Adipose tissue (tissue), 3 donors: ENCODE data around the gene FAM174B. TPM values are rescaled to one million over a fixed set of nuclear protein-coding genes. Genes with fewer than 3 reads are reported as not detected.

ENCODE experiments used
- H3K27ac ChIP-seq: one replicate; pipeline ENCODE4 v1.5.1; 2013; ENCODE audit warnings: low read depth, low read length
- WGBS, 3 donors: extraction: QIAGEN DNeasy Blood & Tissue Kit; methylation state at CpG; one replicate each; pipeline ENCODE4 v1.1.7; 2013; 5-methylcytosine and 5-hydroxymethylcytosine counted together
- polyA plus RNA-seq, 3 donors: library from polyadenylated mRNA; stranded (reverse); fragments of 200-250 nt; gene quantifications; one replicate each; pipeline ENCODE4 v1.2.3, GENCODE V29; 2013
- donor health status: healthy with polysubstance abuse.
- donor health status: Bipolar disorder and iron deficiency.
- donor health status: healthy.

FAM174B gene
- polyA plus RNA-seq, 3 donors, result 4.5 to 50.8 (median 7.8) TPM

DNA sequence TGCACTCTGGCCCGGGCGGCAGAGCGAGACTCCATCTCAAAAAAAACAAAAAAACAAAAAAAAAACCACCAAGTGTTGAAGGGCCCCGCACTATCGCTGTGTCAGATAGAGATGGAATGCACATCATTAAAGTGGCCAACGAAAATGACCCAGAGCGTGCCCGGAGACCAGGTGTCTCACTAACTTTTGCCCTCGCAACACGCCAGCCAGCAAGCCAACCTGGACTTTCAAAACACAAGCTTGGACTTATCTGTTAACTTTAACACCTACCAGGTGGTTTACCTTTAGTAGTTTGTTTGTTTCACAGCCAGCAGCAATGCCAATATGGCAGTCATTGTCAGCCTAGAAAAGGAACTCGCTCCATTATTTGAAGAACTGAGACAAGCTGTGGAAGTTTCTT is 28.6 kb downstream of the FAM174B start:
- H3K27ac ChIP-seq, result no peak overlapping the region
- 59 to 98% (median 97%) methylated on average over 11 of the region's 11 CpGs for WGBS, 3 donors

DNA sequence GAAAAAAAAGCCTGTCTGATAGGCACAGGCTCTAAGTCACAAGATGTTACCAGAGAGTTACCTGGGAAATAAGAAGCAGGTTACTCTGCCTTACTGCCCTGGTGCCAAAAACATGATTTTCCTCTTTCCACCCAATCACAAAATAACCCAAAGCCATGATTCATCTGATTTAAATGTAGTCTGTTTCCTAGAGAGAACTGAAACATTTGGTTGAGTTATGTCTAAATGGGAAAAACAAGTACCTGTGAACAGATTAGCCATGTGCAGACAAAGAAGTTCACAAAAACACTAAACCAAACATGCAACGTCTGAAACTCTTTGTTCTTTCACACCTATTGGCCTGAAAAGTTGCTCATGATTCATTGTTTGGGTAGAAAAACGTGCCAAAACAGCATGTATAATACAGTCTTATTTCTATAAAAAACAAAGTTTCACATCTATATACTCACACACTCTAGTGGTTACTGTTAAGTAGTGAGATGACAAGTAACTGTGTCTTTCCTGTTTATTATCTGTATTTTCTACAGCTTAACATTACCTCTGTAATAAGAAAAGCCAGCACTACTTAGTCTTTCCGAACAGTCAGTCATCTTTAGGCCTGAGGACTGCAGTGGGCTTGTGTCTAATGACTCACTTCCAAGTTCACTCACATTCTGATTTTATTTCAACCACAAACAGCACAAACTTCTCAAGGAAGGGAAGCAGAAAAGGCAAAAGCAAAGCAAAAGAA is 30.2 kb downstream of the FAM174B start:
- no peak overlapping the region for H3K27ac ChIP-seq
- 49 to 68% (median 66%) methylated on average over 3 of the region's 3 CpGs for WGBS, 3 donors

DNA sequence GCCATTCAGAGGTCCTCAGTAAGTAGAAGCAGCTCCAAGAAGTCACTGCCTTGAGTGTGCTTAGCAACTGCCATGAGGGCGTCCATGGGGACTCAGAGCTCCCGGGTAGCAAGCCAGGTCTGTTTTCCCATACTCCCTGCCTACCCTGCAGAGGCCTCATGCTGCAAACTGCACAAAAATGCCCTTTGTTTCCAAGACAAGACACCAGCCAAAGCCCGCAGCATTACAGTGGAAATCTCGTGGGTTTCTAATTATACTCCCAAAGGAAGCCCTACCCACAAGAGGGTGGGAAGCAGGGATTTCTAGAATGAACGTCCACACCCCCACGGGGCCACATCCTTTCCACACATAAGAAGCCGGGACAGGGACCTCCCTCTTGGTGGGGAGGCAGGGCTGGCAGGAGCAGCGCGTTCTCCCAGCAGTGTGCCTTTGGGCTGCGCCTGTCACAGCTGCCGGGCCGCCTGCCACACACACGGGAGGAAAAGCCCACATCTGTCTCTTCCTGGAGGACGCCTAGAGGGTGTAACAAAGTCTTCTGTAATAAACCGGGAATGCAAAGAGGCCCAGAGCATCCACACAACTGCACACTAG is 31.1 kb downstream of the FAM174B start:
- no peak overlapping the region for H3K27ac ChIP-seq
- WGBS, 3 donors, result 34 to 37% (median 37%) methylated on average over 15 of the region's 15 CpGs

DNA sequence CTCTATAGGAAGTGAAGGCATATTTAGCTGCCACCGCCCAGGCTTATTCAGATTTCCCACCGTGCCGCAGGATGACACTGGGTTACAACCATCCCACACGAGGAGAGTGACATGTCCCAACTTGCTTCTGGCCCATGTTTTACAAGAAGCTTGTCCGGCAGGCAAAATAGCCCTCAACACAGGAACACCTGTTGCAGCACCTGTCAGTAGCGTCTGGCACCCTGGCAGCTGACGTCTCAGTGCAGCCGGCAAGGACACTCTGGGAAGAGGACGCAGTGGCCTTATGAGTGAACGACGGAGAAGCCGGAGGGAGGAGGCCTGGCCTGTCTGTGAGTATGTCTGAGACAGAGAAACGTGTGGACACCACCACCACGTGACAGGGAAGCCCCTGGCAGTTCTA is 32.1 kb downstream of the FAM174B start:
- no peak overlapping the region for H3K27ac ChIP-seq
- 38 to 94% (median 86%) methylated on average over 14 of the region's 14 CpGs for WGBS, 3 donors

DNA sequence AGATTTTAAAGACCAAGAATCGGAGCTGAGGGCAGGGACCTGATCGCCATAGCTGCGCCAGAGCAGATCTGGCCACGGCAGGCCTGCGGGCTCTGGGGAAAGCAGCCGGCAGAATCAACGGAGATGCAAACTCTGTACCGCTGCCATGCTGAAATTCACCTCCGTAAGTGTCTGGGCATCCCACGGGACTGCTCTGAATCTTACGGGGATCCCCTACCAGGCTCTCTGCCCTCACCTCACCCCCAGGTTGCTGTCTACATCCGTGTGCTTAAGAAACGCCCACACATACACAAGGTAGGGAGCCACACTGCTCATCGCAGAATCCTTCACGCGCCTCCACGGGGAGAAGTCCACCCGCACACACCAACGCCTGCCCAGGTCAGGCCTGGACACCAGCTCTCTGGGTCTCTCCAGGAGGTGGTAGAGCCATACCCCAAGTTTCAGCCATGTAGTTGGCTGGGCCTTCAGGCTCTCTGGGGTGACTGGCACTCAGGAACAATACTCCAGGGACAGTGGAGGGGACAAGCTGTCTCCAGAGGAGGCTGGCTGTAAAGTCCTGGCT is 33.5 kb downstream of the FAM174B start:
- 93 to 98% (median 97%) methylated on average over 19 of the region's 19 CpGs for WGBS, 3 donors
- H3K27ac ChIP-seq, result no peak overlapping the region

DNA sequence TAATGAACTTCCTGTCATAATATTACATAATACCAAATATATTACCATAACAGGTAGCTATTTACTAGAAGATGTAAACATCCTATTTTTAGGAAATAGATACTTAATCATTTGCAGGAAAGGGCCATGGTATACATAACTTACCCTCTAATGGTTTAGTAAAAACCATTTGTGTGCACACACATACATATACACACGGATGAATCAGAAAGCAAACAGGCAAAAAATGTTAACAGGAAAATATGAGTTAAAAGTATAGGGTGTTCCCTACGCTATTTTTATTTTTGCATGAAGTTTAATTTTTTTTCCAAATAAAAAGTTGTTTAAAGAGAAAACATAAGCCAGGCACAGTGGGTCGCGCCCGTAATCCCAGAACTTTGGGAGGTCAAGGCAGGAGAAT is 34.6 kb downstream of the FAM174B start:
- no peak overlapping the region for H3K27ac ChIP-seq

DNA sequence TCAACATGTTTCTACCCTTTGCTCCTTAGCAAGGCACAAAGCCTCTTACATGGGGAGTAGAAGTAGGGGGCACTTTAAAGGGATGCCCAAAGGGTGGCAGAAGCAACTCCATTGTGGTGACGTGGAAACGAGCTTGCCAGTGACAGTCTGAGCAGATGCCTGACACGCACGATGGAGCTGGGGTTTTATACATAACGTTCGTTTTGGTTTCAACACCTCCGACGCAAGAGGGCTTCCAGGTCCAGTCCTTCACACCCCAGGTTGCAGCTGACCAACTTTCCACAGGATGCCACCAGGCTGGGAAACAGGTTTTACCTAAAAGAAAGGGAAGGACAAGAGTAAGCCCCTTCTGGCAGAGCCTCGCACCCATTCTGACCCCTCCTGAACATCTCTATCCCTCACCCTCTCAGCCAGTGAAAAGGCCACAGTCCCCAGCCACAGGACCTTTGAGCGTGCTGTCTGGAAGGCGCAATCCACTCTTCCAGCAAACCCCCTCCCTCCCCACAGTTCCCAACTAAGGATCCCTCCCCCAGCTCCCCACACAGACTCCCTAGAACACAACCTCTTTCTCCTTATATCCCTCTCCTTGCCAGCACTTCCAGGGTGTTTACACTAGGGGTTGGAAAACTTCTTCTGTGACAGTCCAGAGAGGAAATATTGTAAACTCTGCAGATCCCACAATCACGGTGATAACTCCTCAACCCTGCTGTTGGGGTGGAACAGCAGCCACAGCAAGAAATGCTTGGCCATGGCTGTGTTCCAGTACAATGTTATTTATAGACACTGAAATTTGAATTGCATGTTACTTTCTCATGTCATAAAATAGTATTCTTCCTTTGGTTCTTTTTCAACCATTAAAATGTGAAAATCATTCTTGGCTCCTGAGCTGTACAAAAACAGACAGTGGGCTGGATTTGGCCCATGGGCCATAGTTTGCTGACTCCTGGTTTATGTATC is 36.2 kb downstream of the FAM174B start:
- WGBS, 3 donors, result 62 to 84% (median 78%) methylated on average over 12 of the region's 12 CpGs
- H3K27ac ChIP-seq, result no peak overlapping the region

More for the DNA sequence above, 34.6 kb downstream of the FAM174B start:
- 91 to 97% (median 95%) methylated on average over 5 of the region's 5 CpGs for WGBS, 3 donors

DNA sequence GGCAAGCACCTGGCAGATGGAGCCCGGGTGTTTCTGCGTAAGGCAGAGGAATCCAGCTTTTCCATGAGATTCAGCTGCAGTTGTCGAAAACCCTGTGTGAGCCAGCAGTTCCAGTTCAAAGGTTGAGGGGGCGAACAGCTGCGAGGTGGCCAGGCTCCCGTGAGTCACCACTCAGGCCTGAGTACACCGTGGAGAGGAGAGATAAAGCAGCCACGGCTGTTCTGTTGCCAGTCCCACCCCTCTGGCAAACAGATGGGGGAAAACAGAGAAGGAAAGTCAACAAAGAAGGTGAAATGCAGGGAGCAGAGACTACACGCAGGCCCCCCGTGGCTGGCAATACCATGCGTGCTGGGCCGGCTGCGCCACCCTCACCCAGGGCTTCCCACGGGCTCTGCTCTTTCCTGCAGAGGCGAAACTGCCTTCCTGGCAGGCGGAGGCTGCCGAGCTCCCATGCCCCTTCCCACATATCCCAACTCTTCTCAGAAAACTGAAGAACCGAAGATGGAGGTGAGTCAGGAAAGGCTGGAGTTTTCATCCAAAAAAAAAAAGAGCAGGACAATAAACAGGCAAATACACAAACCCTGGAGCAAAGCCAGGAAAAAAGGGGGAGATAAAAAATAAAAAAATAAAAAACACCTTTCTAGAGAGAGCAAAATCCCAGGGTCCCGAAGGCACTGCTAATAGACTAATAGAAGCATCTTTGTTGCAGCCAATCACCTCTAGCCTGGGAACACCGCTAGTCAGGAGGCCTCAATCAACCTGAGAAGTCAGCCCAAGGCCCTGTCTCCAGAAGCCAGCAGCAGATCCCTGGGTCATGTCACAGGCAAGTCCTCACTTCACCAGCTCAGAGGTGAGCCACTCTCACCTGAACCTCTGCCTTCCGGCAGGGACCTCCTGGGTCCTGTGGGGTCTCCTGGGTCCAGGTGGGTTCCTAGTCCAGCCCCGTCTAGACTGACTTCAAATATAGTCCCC is 37.7 kb downstream of the FAM174B start:
- H3K27ac ChIP-seq, result no peak overlapping the region
- WGBS, 3 donors, result 38 to 72% (median 70%) methylated on average over 22 of the region's 22 CpGs

DNA sequence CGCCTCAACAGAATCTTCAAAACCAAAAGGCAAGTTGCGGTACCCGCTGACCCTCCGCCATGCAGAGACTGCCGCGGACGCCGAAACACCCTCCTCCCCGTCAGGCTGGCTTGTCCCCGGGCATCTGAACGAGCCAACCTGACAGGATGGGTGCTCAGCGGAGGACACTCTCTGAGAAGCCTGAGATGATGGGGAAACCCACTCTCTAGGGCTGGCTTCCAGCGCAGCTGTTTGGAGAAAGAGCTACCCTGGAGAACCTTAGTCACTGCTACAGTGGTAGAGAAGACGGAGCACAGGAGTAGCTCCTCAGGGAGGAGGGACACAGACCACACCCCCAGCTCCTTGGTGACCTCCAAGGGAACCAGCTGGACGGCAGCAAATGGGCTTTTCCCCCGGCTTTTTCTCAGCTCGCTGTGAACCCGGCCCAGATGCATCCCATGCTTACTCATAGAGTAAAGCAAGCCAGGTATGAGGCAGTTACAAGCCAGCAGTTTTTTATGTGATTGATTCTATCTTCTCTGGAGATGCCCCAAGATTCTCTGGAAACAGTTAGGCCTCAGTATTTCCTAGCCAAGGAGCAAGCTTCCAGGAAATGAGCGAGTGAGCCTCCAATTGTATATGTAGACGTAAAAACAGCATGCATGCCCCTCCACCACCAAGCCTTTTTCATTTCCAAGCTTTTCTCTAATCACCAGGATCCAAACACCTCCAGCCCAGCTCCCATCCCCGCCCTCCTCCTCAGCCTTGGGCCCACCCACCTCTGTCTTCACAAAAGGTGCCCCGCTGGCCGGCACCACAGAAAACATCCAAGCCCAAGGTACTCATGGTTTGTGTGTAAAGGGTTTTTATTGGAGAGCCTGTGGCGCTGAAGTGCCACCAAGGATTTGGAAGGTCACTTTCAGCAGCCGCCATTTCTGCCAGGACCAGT is 38.7 kb downstream of the FAM174B start:
- 77 to 84% (median 78%) methylated on average over 25 of the region's 25 CpGs for WGBS, 3 donors

DNA sequence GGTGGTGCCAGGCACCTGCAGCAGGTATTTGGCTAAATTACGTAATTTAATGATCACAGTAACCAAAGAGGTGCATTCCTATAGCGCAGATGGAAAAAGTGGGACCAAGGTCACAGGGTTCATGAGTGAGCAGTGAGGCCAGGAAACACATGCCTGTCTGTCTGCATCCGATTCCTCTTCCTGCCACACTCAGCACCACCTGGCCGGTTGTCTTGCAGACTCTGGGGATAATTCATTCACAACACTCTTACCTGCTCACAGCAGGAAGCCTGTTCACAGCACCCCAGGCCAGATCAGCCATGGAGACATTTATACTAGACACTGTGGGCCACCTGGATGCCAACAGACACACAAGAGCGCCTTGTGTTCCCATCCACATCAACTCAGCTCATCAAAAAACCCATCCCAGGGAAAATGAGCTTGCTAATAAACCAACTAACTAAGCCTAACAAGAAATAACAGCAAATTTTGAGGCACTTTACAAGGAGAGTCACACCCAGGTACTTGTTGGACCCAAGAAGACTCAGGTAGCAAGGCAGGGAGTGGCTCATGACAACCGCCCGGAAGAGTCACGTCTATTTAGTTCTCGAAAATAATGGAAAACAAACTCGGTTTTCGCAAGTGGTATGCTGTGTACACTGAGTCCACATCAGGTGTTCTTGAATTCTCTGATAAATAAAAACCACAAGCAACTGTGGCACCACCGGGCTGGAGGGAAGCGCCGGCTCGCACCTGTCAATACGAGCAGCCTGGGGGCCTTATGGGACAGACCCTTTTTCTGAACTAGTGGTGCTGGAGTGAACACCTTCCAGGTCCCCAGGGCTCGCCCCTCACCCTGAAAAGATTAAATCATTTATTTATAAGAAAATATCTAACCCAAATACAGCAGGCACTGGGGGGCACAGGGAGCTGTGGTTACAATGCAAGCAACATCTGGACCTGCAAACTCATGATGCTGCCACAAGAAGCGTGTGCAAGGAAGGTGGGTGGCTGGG is 40.5 kb downstream of the FAM174B start:
- no peak overlapping the region for H3K27ac ChIP-seq
- 79 to 89% (median 86%) methylated on average over 18 of the region's 18 CpGs for whole genome bisulfite sequencing, 3 donors

More for the DNA sequence above, 38.7 kb downstream of the FAM174B start:
- no peak overlapping the region for H3K27ac ChIP-seq

DNA sequence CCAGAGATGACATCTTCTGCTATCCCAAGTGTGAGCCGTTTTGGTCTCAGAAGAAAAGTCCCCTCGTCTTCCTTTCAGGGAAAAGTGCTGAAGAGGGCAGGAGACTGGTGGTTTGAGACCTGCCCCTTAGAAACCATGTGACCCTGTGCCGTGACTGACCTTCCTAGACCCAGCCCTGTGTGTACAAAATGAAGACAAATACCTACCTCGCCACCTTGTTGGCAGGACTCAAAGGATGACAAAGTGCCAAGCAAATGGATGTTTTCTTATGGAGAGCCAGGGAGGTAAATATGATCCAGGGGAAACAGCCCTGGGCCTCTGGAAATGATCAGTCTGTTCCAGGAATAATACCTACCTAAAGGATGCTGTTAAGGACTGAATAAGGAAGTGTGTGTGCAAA is 41.3 kb downstream of the FAM174B start:
- WGBS, 3 donors, result 36 to 83% (median 50%) methylated on average over 4 of the region's 4 CpGs
- H3K27ac ChIP-seq, result no peak overlapping the region

DNA sequence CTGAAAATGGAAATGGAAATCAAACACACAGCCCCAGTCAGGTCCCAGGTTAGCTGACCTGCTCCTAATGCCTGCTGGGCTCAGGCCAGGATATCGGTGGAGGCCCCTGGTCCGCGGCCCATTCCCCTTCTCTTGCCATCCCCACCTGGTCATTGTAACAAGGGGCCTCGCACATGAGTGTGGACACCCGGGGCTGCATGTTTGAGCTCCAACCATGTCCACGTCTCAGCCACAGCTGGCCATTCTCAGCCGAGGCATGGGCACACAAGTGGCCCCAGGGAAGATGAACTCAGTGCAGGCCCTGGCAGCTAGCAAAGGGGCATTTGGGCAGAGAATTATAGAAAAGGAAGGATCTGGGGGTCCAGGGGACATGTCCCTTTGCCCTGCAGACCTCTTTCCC is 41.7 kb downstream of the FAM174B start:
- no peak overlapping the region for H3K27ac ChIP-seq

DNA sequence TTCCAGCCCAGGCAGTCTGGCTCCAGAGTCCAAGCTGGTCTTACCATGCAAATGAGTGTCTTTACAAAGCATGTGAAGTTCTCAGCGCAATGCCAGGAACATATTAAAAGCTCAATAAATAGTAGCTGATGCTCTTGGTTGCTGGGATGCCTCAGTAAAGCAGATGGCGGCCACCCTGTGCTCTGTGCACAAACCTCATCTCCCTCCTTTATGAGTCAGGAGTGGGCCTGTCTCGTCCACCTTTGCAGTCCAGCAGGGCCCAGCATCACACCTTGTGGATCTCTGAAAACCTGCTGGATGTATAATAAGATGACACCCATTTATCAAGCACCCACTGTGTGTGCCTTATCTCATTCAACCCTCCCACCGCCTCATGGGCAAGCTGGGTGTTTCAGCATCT is 42.7 kb downstream of the FAM174B start:
- WGBS, 3 donors, result 93 to 97% (median 96%) methylated on average over 4 of the region's 4 CpGs
- H3K27ac ChIP-seq, result no peak overlapping the region

More for the DNA sequence above, 41.7 kb downstream of the FAM174B start:
- 76 to 97% (median 89%) methylated on average over 7 of the region's 7 CpGs for WGBS, 3 donors

DNA sequence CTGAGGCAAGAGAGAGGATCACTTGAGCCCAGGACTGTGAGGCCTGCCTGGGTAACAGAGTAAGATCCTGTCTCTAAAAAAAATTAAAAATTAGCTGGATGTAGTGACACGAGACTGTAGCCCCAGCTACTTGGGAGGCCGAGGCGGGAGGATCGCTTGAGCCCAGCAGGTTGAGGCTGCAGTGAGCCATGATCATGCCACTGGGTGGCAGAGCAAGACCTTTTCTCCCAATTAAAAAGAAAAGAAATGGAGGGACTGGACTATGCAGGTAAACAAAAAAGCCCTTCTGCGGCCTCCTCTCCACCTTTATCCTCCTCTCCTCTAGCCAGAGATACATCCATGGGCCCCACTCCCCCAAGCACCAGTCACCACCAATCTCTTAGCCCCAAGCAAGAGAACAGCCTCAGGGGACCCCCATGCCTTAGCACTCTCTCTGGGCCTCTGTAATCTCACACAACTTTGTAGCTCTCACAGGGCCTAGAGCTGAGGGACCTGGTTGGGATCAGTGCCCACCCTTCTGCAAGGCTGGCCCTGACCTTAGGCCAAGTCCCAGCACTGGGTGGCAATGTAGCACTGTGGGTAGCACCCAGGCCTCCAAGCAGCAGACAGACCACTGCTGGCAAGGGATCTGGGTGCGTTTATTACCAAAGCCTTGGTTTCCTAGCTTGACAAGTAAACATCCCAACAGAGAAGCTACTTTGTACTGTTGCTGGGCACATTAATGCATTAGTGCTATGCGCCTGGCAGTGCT is 43.4 kb downstream of the FAM174B start:
- H3K27ac ChIP-seq, result no peak overlapping the region

DNA sequence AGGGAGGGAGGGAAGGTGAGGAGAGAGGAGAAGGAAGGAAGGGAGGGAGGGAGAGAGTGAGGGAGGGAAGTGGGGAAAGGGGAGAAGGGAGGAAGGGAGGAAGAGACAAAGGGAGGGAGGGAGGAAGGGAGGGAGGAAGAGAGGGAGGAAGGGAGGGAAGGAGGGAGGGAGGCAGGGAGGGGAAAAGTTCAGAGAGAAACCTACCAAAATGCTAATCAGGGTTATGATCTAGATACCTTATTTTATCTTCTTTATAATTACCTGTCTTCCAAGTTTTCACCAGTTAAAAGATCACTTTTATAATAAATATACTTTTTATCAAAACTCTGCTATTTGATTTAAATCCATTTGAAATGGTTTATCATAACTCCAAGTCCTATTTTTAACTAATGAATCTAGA is 44.4 kb downstream of the FAM174B start:
- H3K27ac ChIP-seq, result no peak overlapping the region

More for the DNA sequence above, 43.4 kb downstream of the FAM174B start:
- WGBS, 3 donors, result 77 to 78% (median 77%) methylated on average over 7 of the region's 7 CpGs
